ENCODE data around the gene ZNF324.
"Not testable (repeated sequence)": the region's sequence is repeated elsewhere in the genome, so short reads cannot be mapped to it uniquely, and the experiment has no call there.

The ZNF324 gene

DNA sequence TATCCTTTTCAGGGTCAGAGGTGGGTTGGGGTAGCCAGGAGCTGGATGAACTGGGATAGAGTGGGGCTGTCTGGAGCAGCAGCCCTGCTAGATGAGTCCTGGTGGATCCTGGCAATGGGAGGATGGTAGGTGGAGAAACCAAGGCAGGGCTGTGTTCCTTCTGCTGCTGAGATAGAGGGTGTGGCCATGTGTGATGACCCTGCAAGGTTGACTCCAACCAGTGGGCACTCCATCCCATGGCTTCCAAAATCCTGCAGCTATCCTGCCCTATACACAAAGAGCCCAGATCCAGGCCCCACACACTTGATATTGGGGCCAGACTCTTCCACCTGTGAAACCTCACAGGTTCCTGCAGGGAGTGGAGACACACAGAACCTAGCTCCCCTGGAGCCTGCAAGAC, 6.9 kb downstream of the ZNF324 start:
- no peak for DNase-seq

DNA sequence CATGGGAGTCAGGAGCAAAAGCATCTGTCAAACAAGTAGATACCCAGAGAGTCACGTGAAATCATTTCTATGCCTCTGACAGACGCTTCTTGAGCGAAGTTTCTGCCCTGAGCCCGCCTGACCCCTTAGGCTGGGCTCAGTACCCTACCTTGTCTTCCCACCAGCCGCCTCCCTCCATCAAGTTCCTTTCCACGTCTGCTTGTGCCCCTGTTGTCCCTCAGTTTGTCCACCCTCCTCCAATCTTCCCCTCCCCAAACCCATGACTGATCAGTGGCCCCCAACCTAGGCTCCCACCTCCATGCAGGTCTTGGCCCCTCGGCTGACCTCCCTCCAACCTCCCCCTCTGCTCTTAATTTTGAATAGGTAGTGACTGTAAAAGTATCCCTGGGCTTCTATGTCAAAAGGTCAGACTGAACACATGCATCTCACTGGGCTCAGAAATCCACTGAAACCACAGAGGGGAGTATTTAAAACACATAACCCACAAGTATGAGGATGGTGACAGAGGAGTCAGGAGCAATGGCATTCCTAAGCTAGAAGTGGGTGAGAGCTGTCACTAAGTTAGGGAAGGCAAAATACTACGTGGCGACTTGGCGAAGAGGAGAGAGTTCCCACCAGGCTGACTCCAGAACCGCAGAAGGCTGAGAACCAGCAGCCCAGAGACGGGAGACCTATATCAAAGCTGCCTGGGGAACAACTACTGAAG, 7.6 kb downstream of the ZNF324 start:
- peak; percentile 25 for DNase-seq

DNA sequence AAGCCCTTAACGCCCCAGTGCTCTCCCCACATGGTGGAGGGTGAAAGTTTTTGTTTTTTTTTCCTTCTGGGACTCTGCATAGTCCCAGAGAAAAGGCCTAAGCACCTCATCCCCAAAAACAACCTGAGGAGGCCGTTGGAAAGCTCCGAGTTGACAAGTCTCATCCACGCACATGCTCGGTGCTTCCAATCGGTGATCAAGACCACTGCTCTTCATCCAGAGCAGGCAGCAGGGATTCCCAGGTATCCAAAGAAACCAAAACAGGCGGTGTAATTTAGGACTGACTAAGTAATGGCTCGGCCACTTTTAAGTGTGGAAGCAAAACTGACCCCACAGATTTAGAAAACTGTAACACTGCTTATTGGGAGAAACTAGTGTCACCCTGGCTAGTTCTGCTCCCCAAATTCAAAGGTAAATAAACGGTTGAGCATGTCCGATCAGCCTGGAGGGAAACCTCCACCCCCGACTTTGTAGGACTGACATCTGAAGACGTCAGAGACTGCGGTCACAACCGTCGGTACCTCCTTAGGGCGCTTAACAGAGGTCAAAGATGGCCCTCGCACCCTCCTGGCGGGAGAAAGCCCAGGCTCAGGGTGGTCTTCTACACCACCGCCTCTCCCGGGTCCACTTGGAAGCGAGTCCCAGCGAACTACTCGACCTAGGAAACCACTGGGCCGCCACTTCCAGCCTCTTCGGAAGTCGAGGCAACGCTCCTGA, 8.3 kb downstream of the ZNF324 start:
- no peak for DNase-seq

DNA sequence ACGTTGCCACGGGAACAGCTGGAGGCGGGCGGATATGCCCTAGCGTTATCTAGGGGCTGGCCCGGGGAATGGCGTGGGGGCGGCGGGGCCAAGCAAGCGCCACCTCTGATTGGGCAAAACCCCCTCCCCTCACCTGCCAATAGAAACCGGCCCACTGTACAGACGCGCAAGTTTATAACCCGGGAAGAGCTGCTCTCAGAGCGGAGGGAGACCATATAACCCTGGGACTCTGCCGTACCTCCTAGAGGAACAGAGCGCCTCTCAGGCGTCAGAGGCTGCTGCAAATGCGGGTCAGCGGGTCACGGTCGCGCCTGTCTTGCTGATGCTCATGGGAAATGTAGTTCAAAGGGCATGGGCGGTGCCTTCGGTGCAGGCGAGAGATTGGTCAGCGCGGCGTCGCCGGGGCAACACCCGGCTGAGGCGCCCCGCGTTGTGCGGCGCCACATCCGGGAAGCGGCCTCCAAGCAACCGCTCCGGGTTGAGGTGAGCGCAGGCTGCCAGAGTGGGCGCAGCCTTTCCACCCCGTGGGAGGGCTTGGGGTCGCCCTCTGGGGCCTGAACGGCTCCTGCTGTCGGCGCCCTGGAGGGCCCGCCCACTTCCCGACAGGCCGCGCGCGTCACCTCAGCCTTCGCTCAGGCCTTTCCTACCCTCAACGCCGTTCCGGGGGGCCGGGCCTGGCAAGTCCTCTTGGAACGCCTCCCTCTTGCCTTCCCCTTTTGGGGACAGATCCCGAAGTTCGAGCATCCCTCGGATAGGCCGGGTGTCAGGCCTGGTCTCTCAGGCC, 9.0 kb downstream of the ZNF324 start, which contains the start of gene ZNF446:
Gene ZNF446 (plus strand): TSS at position 639 of the 784 bp plus-strand sequence. CDS start 867 bp downstream, outside the sequence.
- DNase-seq = peak; percentile 98

DNA sequence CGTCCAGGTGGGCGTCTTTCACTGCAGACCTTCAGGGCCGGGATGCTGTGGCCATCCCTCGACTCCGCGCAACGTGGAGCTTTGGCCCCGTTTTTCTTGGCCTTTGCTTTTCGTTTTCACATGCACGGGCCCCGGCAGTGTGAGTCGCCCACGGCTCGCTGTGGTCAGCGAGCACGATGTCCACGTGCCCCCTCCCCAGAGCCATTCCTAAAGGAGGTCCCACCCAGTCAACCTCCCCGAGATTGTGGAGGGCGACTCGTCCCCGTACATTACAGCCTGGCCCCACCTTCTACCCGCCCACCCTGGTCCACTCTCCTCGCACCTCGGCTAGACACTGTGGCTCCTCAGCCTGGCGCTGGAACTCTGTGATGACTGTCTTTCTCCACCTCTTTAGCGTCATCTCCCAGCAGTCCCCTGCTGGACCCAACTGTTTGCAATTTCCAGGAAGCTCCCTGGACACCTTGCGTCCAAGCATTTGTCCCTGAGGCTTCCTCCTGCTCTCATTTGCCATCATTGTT, 9.7 kb downstream of the ZNF324 start:
- DNase-seq = no peak

DNA sequence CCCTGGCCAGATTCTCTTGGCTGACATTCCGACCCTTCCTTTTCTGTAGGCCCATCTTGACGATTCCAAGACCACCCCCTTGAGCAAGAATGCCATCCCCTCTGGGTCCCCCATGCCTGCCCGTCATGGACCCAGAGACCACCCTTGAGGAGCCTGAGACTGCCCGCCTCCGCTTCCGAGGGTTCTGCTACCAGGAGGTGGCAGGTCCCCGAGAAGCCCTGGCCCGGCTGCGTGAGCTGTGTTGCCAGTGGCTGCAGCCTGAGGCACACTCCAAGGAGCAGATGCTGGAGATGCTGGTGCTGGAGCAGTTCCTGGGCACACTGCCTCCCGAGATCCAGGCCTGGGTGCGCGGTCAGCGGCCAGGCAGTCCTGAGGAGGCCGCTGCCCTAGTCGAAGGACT, 10.2 kb downstream of the ZNF324 start:
- DNase-seq = no peak

DNA sequence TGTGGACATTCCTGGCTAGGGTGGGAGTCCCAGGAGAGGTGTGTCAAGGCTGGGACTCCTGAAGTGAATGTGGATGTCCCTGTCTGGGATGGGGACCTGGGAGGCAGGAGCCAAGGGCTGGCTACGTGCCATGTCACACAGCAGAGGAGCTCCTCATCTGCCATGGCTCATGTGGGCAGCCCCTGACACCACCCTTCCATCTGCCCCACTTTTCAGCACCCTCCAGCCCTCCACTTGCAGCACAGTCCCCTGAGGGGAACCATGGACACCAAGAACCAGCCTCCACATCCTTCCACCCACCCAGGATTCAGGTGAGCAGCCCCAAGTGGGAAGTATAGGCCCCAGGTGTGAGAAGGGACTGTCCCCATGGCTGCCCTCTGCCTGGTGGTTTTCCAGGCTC, 11.0 kb downstream of the ZNF324 start:
- DNase-seq = no peak

DNA sequence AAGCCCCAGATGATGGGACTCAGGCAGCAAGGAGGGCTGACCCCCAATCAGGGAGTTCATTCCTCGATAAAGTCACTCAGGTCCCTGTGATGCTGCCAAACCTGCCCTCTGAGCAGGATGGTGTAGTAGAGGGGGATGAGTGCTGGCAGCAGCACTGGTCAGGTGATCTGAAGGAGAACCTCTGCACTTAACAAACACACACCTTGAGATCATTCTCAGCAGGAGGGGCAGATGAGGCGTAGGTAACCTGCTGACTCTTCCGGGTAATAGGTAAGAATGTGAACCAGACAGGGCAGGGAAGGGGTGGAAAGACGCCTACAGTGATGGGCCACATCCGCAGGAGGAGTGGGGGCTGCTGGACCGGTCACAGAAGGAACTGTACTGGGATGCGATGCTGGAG, 12.4 kb downstream of the ZNF324 start:
- no peak for DNase-seq

DNA sequence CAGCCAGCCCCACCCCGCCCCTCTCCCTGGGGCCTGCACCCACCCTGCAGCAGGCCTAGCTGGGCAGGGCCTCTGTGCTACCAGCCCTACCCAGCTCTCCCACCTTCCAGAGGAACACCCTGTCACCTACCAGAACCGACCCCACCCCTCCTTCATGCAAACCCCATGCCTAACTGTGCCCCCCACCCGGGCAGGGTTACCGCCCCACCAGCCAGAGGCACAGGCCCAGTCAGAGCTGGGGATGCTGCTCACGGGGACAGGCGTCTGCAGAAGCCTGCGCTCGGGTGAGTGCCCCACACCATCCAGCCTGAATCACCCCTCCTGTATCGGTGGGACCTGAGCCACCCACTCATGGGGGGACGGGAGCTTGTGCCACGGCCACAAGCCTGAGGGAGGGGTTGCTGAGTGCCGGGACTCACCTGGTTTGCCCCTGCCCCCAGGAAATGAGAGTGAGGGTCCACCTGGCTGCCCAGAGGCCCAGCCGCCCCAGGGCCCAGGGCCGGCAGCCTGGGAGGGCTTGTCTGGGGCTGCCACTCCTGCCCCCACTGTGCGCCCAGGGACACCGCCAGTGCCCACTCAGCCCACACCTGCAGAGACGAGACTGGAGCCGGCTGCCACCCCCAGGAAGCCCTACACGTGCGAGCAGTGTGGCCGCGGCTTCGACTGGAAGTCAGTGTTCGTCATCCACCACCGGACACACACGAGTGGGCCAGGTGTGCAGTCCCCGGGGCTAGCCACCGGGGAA, 13.0 kb downstream of the ZNF324 start:
- no peak for DNase-seq

DNA sequence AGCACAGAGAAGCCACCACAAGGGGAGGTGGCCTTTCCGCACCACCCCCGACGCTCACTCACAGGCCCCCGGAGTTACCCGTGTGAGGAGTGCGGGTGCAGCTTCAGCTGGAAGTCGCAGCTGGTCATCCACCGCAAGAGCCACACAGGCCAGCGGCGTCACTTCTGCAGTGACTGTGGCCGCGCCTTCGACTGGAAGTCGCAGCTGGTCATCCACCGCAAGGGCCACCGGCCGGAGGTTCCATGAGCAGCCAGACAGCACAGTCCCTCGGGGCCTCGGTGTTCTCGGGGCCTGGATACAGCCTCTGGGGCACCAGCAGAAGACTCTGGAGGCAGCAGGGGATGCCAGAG, 13.6 kb downstream of the ZNF324 start:
- DNase-seq = no peak

DNA sequence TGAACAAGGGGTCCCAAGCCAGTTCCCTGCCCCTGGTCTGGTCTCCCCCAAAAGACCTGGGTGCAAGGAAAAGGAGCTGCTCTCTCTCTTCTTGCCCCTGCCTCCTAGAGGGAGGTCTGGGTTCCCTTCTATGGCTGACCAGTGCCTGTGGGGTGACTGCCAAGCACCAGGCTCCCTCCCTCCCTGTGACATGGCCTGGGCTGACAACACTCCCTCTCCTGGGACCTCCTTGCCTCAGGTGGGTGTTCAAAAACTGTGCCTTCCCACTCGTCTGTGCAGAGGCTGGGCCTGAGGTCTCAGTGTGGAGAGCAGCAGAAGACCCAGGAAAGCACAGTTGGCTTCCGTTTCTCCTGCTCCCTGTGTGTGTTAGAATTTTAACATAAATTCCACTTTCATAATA, 14.0 kb downstream of the ZNF324 start:
- no peak for DNase-seq

DNA sequence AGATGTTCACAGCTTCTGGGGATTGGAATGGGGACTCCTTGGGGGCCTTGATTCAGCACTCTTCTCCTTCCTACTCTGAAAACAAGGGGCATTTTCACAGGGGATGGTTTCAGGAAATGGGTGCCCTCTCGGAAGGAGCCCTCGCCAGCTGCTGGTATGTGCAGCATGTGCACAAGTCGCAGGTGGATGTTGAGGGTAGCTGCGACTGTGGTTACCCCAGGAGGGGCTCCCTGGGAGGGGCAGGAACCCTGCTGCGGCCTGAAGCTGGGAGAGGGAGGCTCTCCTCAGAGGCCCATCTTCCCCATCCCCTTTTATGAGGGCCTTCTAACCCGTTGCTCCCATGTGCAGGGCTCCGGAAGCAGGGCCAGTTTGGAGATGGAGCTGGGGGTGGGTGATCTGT, 15.5 kb downstream of the ZNF324 start:
- DNase-seq = no peak

DNA sequence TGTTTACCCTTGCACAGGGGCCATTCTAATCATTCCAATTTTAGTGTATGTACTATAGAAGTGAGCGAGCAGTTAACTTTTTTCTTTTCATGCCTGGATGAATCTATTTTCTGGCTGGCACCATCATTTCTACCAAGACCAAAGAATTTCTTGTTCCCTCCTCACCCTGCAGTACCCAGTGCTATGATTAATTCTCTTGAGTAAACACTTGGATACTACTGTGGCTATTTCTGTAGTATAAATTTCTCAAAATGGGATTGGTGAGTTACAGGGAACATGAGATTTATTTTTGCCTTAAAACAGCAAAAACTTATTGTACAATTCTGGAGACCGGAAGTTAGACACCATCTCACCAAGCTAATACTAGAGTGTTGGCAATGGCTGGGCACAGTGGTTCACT, 16.9 kb downstream of the ZNF324 start:
- no peak for DNase-seq

DNA sequence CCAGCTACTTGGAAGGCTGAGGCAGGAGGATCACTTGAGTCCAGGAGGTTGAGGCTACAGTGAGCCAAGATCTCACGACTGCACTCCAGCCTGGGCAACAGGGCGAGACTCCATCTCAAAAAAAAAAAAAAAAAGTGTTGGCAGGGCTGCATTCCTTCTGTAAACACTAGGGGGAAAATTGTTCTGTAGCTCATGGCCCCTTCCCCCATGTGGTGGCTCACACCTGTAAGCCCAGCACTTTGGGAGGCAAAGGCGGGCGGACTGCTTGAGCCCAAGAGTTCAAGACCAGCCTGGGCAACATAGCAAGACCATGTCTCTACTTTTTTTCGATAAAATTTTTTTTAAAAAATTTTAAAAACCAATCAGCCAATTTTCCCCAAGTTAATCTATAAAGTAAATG, 17.5 kb downstream of the ZNF324 start:
- not testable (repeated sequence) for DNase-seq

DNA sequence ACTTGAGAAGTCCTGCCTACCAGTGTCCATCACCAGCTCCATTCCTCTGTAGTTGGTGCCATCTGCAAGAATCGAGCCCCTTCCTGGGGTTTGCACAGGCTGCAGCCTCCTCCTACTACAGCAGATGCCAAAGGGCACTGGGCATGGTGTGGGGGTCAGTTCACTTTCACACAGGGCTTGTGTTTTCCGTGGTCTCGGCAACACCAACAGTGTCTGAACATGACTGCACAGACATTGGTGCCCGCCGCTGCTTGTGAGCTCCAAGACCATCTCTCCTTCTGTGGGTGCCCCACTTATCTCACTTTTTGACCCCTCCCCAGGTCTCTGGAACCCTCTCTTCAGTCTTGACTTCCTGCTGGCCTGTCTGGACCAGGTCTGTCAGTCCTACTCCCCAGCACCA, 24.5 kb downstream of the ZNF324 start:
- DNase-seq = no peak

DNA sequence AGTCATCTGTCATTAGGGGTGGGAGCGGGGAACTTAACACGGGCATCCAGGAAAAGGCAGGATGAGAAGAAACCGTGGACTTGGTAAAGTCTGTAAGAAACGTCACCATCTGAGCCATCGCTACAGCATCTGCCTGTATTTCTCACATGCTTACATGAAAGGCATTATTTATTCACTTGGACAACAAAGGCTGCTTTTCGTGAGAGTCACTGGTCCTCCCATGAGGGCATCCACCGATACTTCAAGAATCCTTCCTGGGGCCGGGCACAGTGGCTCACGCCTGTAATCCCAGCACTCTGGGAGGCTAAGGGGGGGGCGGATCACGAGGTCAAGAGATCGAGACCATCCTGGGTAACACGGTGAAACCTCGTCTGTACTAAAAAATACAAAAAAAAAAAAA, 25.4 kb downstream of the ZNF324 start:
- no peak for DNase-seq

DNA sequence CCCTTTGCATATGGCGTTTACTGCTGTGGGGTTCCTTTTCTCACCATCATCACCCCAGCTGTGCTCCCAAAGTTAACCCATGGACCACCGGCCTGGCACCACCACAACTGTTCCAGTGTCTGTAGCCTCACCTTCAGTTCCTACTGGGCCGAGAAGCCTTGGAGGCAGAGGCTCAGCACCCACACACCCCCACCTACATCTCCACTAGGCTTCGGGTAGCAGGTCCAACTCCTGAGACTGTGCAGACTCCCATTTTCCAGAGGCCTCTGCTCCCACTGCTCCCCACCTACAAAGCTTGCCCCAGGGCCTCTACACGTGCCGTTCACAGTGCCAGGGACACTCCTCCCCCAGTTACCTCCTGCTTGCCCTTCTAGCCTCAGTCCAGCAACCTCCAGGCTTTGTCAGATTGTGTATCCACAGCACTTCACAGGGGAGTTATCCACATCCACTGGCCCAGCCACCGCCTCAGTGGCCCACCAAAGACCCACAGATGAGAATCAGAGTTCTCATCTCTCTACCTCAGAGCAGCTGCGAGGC, 30.8 kb downstream of the ZNF324 start:
- no peak for DNase-seq

DNA sequence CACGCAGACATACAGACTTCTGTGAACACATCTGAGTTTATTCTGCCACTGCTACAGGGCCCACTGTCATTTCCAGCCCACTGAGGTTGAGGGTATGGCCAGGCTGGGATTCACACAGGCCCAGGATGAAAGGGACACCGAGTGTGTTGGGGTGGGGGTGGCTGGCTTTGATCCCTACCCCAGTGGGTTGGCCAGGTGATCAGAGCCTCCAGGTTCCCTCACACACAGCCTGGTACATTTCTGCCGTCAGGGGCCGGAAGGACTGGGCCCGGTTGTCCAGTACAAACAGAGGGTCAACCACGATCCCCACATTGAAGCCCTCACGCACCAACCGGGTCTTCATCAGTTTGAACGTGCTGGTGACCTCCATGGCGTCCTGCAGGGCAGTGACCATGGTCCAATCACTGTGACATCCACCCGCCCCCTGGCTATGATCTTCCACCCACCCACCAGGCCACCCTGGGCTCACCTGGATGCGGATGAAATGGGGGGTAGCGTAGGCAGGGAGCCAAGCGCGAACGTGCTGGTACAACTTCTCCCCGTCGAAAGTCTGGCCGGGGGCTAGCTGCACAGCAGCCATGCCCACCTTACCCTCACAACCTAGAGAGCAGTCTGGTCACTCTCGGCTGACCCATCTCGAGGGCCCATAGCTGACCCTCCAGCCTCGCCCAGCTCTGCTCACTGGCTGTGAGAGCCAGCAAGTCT, 31.6 kb downstream of the ZNF324 start:
- DNase-seq = no peak

DNA sequence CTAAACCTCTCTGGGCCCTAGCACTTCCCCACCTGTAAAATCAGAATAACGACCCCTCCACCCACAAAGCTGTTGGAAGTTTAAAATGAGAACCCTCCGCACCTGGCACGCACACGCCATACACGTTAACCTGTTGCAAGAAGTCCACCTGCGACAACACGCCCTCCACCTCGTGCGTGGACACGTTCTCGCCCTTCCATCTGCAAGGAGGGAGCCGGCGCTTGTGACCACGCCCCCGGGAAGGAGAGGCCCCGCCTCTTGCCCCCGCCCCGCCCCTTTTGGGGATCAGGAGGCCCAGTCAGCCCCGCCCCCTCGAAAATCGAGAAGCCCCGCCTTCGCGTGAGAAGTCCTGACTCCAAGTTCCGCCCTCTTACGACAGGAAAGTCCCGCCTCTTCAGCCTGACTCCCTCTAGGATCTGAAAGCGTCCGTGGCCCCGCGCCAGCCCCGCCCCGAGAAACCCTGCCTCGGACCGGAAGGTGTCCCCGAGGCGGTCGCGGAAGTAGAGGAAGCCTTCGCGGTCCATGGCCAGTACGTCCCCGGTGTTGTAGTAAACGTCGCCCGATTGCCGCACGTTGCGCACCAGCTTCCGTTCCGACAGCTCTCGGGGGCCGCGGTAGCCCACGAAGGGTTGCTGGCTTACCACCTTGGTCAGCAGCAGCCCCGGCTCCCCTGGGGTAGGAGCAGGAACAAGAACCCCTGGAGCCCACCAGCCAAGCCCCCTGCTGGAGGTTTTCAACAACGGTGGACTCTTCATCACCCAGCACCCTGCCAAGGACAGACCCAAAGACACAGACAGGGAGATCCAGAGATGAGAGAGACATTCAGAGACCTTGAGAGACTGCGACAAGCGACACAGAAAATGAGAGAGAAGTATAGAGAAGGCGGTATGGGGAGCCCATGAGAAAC, 32.4 kb downstream of the ZNF324 start:
- DNase-seq = peak; percentile 98

DNA sequence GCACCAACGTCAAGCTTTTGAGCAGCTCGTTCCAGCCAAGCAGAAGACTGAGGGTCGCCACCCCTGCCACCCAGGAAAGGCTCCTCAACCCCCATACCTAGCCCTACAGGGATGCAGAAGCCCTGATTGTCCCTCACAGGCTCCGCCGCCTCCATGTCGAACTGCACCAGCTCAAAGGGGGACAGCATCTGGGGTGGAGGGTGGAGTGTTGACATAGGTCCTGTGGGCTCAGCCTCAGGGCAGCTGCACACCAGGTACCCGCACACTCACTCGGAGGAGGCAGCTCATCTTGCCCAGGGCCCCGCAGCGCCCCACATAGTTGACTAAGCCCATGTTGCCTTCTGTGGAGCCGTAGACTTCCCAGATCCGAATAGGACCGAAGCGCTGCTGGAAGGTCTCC, 33.4 kb downstream of the ZNF324 start:
- no peak for DNase-seq
